Stimulated activated CD8-positive, alpha-beta memory T cell treated with anti-CD3 and anti-CD28 coated beads, Interleukin-4, amount 100 ng/mL, for 4 hours (primary cell): Measurements from ENCODE around the gene RABGAP1.

Source experiments
- DNase-seq, 2 donors: peaks; one replicate each; pipeline ENCODE4 v3.0.0-alpha.2; 2020; ENCODE audit warnings: low read depth in 2 of 2, low spot score in 1 of 2

The RABGAP1 gene

DNA sequence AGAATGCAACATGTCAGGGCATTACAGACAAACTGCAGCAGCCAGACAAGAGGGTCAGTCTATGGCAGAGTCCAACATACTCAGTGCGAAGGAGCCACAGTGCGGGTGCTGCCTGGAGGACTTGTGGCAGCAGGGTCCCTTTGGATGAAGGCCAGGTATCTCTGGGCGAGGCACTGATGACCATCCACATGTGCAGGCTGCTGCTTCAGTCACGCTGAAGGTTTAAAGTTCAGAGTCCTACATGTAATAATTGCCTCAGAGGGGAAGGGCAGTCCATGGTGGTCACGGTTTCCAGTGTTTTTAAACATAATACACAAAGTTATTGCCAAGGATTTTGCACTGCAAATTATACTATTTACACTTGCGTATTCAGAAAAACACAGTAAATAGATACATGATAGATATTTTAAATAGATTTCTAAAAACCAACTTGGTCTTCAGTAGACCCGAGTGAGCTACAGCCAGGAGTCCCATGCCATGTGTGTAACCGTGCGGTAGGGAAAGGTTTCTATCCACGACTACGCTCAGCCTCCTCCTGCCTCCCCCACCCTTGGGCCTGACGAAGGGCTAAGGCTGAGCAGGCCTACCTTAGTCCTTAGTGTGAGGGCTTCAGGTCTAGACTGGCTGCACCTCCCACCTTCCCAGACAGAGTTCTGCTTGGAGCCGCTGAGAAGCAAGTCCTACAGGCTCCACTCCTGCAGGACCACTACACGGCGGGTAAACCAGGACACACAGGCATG is 168.9 kb downstream of the RABGAP1 start:
- no peak for DNase-seq

DNA sequence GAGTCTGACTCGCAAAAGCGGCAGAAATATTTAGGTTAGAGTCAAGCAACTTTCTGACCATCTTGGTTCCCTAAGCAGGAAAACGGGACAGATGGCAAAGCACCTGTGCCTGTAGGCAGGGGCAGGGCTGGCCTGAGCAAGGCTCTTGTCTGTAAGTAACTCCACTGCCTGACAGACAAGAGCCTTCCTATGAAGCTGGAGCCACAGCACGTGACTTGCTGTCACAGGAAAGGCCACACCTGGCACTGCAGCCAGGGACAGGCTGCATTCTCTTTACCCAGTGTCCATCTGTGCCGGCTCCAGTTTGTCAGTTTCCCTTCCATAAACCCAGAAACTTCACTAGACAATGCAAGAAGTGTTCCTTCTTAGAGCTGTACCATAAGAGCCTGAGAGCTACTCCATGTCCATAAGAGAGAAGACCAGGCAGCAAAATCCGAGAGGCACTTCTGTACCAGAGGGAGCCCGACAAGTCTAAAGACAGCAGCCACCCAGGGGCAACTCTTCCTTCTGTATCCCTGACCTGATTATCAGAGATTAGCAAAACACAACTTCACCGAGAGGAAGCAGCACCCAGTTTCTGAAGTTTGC is 170.7 kb downstream of the RABGAP1 start:
- DNase-seq = no peak

- no peak for DNase-seq
Measured at GRCh38 chr9:123112015-123112975, 171.5 kb downstream of the RABGAP1 start.

DNA sequence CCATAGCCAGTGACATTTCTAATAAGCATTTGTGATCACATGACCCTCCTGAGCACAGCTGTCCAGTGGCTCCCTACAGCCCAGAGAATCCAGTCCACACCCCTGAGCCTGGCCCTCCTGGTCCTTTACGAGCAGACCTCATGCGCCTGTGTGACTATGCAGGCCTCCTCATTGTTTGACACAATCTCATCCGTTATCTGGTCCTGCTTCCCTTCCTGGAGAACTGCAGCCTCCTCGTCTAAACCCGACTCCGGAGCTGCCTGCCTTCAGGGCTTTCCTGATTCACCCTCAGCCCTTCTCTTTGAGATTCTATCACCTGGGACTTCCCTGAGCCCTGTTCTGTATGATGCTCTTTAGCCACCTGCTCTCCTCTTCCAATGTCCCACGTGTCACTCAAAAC is 172.4 kb downstream of the RABGAP1 start:
- no peak for DNase-seq

DNA sequence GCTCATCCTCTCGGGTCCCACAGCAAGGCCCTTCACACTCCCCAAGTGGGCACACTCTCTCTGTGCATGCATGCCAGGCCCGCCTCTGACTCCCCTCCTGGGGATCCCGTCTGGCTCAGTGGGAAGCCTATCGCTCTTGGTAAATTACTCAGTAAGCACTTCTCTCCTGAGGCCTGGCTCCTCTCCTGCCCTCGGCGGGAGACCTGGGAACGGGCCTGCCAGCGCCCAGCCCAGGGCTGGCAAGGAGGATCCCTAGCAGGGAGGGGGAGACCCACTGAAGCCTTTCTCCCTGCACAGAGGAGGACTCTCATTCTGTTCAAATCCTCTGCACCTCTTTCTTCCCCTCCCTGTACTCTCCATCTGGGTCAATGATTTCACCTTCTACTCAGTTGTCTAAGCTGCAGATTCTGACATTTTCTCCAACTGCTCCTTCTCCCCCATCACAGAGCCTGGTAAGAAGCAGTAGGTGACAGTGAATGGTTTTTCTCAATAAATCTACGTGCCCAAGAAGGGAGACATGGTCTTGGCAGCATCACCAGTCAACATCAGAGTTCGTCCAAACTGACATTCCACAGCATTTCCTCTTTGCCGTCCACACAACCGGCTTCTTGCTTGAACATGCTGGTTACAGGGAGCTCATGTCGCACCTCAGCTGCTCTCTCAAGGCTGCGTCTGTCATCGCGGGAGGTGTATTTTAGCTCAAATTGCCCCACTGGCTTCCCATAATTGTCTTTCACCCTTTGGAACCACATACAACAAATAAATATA is 174.5 kb downstream of the RABGAP1 start:
- DNase-seq = no peak

DNA sequence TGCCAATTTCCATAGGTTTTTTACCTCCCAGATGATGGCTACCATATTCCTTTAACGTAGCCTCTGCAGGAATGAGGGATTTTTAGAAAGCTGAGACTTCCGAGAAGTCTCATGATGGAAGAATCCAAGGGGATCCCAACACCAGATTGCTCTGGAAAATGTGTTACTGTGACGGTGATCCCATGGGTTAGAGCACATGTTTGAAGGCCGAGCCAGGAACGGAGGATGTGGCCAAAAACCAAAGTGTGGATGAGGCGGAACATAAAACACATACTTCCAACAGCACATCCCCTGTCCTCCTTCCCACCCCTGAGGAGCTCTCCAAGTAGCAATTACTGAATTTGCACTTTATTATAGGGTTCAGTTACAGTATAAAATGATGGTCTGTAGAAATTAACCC is 175.2 kb downstream of the RABGAP1 start:
- DNase-seq = no peak

GRCh38 chr9:123119566-123119965 is 178.7 kb downstream of the RABGAP1 start:
- DNase-seq = no peak

DNA sequence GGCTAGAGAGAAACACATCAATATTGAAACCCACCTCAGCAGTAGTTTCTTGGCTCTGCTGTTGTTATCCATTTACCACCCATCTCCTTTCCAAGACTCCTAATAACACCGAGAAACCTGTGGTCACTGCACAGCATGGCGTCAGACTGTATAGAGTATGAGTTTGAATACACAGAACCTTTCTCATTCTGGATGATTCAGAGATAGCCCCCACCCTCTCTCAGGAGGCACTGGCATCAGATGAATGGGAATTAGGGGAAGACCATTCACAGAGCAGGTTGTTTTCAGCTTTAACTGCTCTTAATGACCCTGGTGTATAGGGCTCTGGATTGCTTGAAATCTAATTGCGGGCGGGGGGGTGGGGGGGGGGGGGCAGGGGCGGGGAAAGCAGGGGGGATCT is 179.3 kb downstream of the RABGAP1 start:
- DNase-seq = no peak

- no peak for DNase-seq
Measured at GRCh38 chr9:123120953-123121352, 180.1 kb downstream of the RABGAP1 start.

DNA sequence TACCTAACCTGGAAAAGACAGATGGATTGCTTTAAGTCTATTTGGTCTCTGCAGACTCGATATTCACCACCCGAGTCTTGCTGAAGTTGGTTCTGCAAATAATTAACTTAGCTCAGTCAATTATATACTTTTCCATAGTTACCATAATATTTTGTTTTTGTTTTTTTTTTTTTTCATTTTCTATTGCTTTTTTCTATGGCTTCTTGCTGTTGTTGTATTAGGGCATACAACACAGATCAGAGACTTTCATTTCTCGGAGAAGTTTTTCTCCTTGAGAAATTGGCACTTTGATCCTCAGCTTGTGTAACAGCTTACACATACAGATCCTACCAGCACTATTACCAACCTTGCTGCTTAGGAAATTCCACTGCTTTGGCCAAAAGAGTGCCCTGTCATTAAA is 180.6 kb downstream of the RABGAP1 start:
- DNase-seq = no peak

DNA sequence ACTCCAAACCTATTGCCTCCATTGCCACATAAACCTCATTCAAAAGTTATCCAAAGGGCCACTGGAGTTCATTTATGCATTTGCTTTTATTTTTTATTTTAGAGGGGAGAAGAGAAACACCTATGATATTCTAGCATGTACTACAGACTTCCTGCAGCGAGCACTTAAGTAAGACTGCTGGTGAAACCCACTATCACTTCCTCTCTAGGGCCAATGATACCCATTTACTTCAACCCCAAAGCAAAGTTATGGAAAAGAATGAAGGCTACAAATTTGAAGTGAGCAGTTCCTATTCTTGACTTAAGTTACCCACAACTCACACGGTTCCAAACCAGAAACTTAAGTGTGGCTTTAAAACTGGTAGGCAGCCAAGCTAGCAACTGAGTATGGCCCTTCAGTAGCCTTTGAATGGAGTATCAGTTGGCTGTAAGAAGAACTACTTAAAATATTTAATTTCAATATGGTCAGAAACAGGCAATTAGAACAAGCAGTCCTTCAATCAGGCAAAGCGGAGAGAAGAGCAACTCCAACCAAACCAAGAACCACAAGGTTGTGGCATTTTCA is 186.8 kb downstream of the RABGAP1 start:
- no peak for DNase-seq

DNA sequence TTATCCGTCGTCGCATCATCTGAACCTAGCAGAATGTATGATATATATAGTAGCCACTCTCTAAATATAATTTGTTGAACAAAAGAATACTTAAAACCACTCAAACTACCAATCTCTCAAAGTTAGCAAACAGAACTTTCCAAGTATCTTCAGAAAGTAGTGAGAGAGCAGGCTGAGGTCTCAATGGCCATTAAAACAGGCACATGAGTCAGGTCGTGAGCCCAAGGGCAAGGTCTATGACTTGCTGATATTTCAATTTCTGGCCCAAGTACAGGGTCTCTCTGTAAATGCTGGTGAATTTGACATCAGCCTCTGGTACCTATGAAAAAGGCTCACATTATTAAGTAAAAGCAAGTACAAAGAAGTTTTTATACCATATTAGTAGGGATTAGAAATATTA is 187.8 kb downstream of the RABGAP1 start:
- no peak for DNase-seq

- no peak for DNase-seq
Measured at GRCh38 chr9:123129423-123129822, 188.6 kb downstream of the RABGAP1 start.

- DNase-seq = no peak
Measured at GRCh38 chr9:123131258-123131657, 190.4 kb downstream of the RABGAP1 start.

GRCh38 chr9:123131993-123132392 is 191.2 kb downstream of the RABGAP1 start:
- no peak for DNase-seq

GRCh38 chr9:123132696-123133095 is 191.9 kb downstream of the RABGAP1 start:
- DNase-seq = no peak

- no peak for DNase-seq
Measured at GRCh38 chr9:123135430-123135829, 194.6 kb downstream of the RABGAP1 start.

- DNase-seq = no peak
Measured at GRCh38 chr9:123138163-123138562, 197.3 kb downstream of the RABGAP1 start.

- no peak for DNase-seq
Measured at GRCh38 chr9:123149067-123149466, 208.2 kb downstream of the RABGAP1 start.

DNA sequence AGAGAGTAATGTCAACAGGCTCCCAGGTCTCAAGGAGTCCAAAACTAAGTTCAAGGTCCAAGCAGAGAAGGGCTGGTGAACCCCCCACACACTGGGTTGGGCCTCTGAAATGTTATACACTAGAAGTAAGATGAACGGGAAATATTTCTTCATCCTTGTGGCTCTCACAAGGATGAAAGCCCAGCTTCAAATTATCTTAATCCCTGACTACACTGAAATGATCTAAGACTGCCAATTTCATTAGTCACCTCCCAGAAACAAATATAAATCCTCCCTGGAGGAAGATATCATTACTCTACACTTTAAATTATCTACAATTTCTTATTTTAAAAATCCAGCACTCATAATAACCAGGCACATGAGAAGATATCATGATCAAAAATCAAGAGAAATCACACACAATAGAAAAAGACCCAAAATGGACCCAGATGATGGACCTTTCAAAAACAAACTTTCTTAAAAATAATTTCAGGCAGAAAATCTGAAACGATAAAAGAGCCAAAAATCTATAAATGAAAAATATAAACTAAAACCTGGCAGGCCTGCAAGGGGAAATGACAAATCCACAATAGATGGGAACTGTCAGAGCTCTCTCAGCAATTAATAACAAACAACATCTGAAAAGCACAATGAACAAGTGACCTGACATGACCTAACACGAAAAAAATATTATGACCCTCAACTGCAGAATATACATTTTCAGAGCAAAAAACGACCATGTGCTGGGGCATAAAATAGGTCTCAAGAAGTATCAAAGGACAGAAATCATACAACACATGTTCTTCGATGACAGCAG is 210.1 kb downstream of the RABGAP1 start:
- DNase-seq = no peak
